Chondrocyte (in vitro differentiated cells): Measurements from ENCODE around the gene ARFIP1. TPM values are rescaled to one million over a fixed set of nuclear protein-coding genes. Genes with fewer than 3 reads are reported as not detected.

ENCODE experiments used
- DNase-seq: peaks from one replicate; pipeline ENCODE4 v3.0.0; 2021; ENCODE audit warnings: mixed read lengths, low spot score
- H3K27ac Mint-ChIP-seq: one replicate; pipeline ENCODE4 v1.8.0; 2021; ENCODE audit warnings: mild to moderate bottlenecking, moderate library complexity, mixed read lengths; ENCODE audit not compliant: unreplicated experiment
- H3K27me3 Mint-ChIP-seq: 2 replicates; pipeline ENCODE4 v1.8.0; 2021; ENCODE audit warnings: low read depth, mixed read lengths
- H3K36me3 Mint-ChIP-seq: 2 replicates; pipeline ENCODE4 v1.8.0; 2021; ENCODE audit warnings: low read depth, mixed read lengths
- H3K4me1 Mint-ChIP-seq: 2 replicates; pipeline ENCODE4 v1.8.0; 2021; ENCODE audit warnings: low read depth, mild to moderate bottlenecking, mixed read lengths
- H3K4me3 Mint-ChIP-seq: one replicate; pipeline ENCODE4 v1.8.0; 2021; ENCODE audit warnings: mild to moderate bottlenecking, moderate library complexity, mixed read lengths; ENCODE audit not compliant: unreplicated experiment
- H3K9me3 Mint-ChIP-seq: 2 replicates; pipeline ENCODE4 v1.8.0; 2021; ENCODE audit warnings: low read depth, mixed read lengths
- CTCF ChIP-seq: fragments of 200-600 bp; sonication (generic); IDR thresholded peaks from 2 replicates; pipeline ENCODE4 v1.5.0; 2021; ENCODE audit warnings: antibody characterized with exemption, mild to moderate bottlenecking, moderate library complexity
- total RNA-seq: library from RNA; stranded (reverse); gene quantifications from 3 replicates; pipeline ENCODE4 v1.2.1, GENCODE V29; 2021

The ARFIP1 gene
- total RNA-seq, 1 donor from 2014 or later = 25.9 TPM

GRCh38 chr4:152843481-152844090, 63.8 kb downstream of the ARFIP1 start:
- H3K4me1 Mint-ChIP-seq = peaks cover 6% of the 10 kb centered on the region
- no peak for TF ChIP-seq CTCF
- no peaks in the 10 kb centered on the region for H3K27me3 Mint-ChIP-seq
- DNase-seq = no peak
- H3K36me3 Mint-ChIP-seq = peaks cover 5% of the 10 kb centered on the region
- H3K4me3 Mint-ChIP-seq = no peak overlapping the region
- H3K9me3 Mint-ChIP-seq = peaks cover 7% of the 10 kb centered on the region
- H3K27ac Mint-ChIP-seq = no peak overlapping the region

- no peak for TF ChIP-seq CTCF
- Mint-ChIP-seq H3K9me3 (no peaks in the 10 kb centered on the region), H3K4me1 (peaks cover 20% of the 10 kb centered on the region)
Observed at GRCh38 chr4:152847376-152847775, 67.6 kb downstream of the ARFIP1 start.

GRCh38 chr4:152848508-152848907, 68.8 kb downstream of the ARFIP1 start:
- H3K27ac Mint-ChIP-seq = no peak overlapping the region
- H3K4me3 Mint-ChIP-seq = no peak overlapping the region
- no peak for DNase-seq
- H3K9me3 Mint-ChIP-seq = peaks cover 9% of the 10 kb centered on the region
- H3K27me3 Mint-ChIP-seq = no peaks in the 10 kb centered on the region
- peaks cover 8% of the 10 kb centered on the region for H3K36me3 Mint-ChIP-seq
- peaks cover 20% of the 10 kb centered on the region for H3K4me1 Mint-ChIP-seq
- no peak for TF ChIP-seq CTCF

More at GRCh38 chr4:152847376-152847775, 67.6 kb downstream of the ARFIP1 start:
- Mint-ChIP-seq H3K4me3 (no peak overlapping the region), H3K27ac (no peak overlapping the region), H3K27me3 (no peaks in the 10 kb centered on the region), H3K36me3 (peaks cover 2% of the 10 kb centered on the region)
- DNase-seq = no peak

GRCh38 chr4:152849350-152849749, 69.6 kb downstream of the ARFIP1 start:
- H3K27me3 Mint-ChIP-seq = no peaks in the 10 kb centered on the region
- no peak overlapping the region for H3K4me3 Mint-ChIP-seq
- peaks cover 16% of the 10 kb centered on the region for H3K9me3 Mint-ChIP-seq
- no peak for DNase-seq
- H3K4me1 Mint-ChIP-seq = peaks cover 20% of the 10 kb centered on the region
- peak overlapping the region; percentile 73 for H3K27ac Mint-ChIP-seq
- H3K36me3 Mint-ChIP-seq = peaks cover 13% of the 10 kb centered on the region
- TF ChIP-seq CTCF = no peak

GRCh38 chr4:152850377-152850776, 70.6 kb downstream of the ARFIP1 start:
- Mint-ChIP-seq H3K4me3 (no peak overlapping the region), H3K4me1 (peaks cover 20% of the 10 kb centered on the region), H3K9me3 (peaks cover 19% of the 10 kb centered on the region), H3K27ac (peak overlapping the region; percentile 70), H3K27me3 (no peaks in the 10 kb centered on the region), H3K36me3 (peaks cover 15% of the 10 kb centered on the region)
- TF ChIP-seq CTCF = no peak
- DNase-seq = no peak
